GM21723 (cell line): ENCODE results near the gene NFASC.

Source experiments
- ATAC-seq: cut with Tn5 transposase; IDR thresholded peaks from one replicate; pipeline ENCODE4 v1.9.1; 2021; ENCODE audit warnings: mild to moderate bottlenecking, moderate library complexity; ENCODE audit not compliant: unreplicated experiment

NFASC gene

GRCh38 chr1:204870160-204870912, at the start of gene NFASC:
Gene NFASC, plus strand, starts transcription at chr1:204870862. Its CDS starts 73,454 bp downstream, at chr1:204944316.
- no peak for ATAC-seq

DNA sequence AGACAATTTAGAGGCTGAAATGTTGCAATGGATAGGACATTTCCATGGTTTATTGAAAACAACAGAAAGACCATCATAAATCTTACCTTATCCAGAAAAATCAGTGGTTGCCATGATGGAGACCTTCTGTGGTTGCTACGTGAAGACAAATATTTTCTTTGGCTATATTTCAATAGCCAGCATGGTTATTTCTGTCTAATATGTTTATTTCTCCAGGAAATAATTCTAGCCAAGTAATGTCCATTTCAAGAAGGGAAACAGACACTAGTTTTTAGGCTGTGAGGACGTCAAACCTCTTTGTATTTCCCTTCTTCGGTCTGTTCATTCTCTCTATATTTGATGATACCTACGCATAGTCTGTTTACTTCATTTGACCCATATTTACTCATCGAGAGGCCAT, 49.2 kb upstream of the NFASC start:
- no peak for ATAC-seq

DNA sequence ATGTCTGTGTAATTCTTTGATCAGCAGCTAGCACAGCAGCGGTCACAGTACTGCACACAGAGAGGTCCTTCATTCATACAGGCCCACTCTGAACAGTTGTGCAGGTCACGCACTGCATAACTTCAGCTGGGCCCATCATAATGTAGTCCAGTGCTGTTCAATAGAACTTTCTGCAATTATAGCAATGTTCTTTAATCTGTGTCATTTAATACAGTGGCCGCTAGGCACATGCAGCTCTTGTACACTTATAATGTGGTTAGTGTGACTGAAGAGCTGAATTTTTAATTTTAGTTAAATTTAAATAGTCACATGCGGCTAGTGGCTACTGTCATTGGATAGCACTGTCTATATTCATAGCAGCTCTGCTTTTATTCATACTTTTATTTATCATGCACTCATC, 48.7 kb upstream of the NFASC start:
- ATAC-seq, result no peak

DNA sequence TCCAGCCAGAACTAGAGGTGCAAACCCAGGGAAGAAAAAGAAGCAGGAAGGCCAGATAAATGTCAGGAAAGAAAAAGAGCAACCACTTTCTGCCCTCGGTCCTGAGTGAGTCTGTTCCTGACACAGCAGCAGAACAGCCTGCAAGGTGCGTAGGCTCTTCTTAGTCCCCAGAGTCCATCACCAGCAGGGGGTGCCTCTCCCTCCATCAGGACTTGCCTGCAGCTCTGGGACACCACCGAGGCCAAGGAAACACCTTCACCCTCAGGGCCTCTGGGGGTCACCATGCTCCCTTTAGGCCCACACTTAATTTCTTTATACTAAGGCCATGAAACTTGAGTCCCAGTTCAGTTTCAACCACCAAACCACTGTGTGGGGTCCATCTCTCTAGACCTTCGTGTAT, 43.7 kb upstream of the NFASC start:
- no peak for ATAC-seq

DNA sequence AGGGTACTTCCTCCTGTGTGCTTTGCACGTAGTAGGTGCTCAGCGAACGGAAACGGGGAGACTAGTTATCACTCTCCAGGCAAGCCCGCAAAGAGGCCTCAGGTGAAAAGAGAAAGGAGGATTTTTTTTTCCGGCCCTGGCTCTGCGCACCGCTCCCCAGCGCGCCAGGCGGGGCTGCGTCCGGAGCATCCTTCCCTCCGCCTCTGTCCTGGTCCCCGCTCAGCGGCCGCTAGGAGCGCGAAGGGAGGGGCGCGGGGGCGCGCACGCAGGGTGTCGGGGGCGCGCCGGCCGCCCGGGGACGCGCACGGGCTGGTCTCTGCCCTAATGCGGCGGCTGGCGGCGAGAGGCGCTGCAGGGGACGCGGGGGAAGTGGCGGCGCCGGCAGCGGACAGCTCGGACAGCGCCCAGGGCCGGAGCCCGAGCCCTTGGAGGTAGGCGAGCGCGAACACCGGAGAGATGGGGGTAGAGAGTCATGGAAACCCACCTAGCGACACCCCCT, 42.3 kb upstream of the NFASC start:
- no peak for ATAC-seq

GRCh38 chr1:204829133-204829825, 41.4 kb upstream of the NFASC start:
- no peak for ATAC-seq

DNA sequence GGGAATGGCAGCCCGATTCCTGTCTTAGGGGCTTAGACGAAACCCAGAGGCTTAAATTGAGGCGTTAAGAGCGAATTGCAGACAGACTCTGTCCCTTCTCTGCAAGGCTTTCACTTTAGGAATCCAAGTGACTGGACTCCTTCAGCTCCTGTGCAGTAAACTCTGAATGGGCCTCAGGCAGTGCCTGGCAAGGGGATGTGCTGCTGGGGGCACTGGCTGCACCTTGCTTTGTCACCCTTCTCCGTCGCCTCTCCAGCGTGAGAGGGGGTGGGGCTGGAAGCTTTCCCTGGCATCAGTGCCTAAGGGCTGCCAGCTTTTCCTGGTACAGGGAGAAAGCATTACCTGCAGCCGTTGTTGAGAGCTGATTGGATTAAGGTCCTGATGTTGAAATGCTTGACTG, 39.9 kb upstream of the NFASC start:
- no peak for ATAC-seq

GRCh38 chr1:204831186-204831585, 39.5 kb upstream of the NFASC start:
- ATAC-seq, result no peak

- no peak for ATAC-seq
Measured at GRCh38 chr1:204834336-204834735, 36.3 kb upstream of the NFASC start.

DNA sequence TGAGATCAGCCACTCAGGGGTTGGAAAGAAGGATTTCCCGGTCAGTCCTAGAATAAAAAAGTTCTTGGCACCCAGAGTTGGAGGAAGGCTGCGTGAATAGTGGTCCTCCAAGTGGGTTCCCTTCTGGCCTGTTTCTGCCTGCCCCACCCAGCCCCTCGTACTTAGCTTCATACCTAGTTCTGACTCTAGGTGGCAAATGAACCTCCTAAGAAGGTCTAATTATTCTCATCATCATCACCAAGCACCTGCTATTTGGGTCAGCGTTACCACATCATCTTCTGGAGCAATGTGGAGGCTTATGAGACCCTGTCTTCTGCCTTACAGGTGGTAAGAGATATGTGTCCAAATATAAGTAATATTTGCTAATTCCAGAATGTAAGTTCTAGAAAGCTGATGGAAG, 35.9 kb upstream of the NFASC start:
- no peak for ATAC-seq

DNA sequence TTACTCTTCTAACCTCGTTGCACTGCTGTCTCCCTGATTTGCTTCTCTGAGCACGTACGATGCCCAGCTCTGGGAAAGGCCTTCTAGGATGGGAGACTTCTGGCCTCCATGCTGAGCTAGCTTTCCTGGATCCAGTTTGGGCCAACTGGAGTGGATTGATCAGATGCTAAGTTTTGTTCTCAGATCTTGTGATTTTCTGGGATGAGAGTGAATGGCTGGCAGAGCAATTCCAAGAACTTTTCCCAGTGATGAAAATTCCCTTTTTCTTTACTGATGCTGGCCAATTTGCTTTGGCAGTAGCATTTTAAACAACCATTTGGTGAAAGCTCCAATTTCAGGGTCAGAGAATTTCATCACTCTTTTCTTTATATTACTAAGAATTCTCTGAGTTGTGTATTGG, 34.9 kb upstream of the NFASC start:
- no peak for ATAC-seq

GRCh38 chr1:204836856-204837255, 33.8 kb upstream of the NFASC start:
- ATAC-seq, result no peak

DNA sequence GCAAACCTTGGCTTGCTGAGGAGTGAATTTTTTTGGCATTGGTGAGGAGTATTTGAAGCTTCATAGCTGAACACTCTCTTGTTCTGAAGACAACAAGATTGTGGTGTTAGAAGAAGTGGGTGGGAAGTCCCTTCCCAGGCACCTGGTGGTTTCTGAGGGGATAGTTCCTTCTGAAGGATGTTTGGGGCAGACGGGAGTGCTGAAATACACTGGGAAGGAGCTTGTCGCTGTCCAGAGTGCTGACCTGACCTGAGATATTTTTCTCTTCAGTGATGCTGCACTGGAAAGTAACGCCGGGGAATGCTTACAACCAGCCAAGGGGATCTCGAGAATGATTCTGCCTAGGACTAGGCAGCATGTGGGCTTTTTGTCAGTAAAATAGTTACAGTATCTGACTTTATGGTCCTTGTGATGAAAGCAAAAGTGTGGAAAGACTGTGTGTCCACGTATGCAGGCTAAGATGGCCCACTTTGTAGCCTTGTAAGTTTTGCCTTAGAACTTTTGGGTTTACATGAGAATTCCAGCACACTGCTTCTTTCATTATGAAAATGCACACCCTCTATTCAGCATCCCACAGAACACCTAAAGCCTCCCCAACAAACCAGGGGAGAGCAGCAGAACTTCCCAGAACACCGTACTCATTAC, 33.1 kb upstream of the NFASC start:
- no peak for ATAC-seq

GRCh38 chr1:204841316-204841715, 29.3 kb upstream of the NFASC start:
- no peak for ATAC-seq

GRCh38 chr1:204841798-204842197, 28.9 kb upstream of the NFASC start:
- no peak for ATAC-seq

DNA sequence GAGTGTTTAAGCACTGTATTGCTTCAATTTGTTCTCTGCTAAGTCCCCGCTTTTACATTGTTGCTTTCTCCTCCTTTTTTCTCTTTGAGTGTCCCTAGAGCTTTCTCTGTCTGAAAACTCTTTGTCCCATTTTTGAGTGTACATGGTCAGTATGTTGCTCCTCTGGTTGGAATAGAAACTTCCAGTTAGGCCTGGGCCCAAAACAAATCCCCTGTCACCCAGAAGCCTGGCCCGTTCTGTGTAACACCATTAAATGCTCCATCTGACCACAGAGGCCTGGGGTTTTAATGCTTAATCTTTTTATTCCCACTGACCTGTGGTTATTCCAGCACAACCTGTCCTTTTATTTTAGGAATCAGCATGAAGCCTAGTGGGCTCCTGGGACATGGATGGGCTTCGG, 28.3 kb upstream of the NFASC start:
- no peak for ATAC-seq

DNA sequence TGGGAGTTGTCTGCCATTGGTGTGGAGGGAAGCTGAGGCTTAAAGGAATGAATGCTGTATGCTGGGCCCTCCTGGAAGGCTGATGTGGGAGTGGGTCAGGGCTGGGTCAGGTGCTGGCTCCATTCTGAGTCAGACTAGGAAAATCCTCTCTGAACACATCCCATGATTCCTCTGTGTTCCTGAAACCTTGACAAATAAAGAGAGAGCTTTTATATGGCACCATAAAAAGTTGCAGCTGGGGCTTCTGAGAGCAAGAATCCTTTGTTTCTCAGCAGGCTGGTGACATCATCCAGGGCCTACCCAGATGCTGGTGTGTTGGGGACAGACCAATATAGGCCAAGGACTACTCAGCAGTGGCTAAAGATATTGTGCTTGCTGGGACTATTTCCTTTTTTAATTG, 27.8 kb upstream of the NFASC start:
- ATAC-seq, result no peak

DNA sequence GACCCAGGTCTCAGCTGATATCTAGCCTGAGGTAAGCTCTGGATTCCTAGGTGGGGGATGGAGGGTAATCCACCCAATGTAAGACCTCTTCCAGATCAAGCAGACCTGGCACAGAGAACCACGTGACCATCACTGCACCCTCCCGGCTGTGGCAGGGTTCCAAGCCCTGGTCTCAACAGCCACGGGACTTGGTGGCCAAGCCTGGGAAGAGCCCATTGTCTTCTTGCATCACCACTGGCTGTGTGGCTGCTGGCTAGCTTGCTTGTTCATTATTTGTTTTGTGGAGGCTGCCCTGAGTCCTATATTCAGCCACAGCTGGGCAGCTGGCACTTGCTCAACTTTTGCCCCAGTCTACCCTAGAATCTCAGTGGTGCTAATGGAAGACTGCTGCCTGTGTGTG, 24.1 kb upstream of the NFASC start:
- no peak for ATAC-seq

- no peak for ATAC-seq
Measured at GRCh38 chr1:204848579-204848978, 22.1 kb upstream of the NFASC start.

DNA sequence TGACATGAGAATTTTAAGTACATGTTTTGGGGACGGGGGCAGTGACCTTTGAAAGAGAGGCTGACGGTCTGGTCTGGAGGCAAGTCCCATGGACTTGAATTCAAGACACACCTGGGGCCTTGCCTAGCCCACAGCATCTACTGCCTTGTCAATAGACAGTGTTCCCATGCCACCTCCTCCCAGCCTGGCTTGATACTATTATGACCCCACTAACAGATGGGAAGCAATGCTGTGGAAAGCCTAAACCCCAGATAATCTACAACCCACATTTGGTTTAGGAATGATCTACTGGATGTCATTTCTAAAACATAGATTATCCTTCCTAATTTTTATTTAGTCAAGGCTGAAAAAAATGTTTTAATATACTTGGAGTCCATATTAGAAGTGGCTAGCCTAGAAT, 17.8 kb upstream of the NFASC start:
- ATAC-seq, result no peak

DNA sequence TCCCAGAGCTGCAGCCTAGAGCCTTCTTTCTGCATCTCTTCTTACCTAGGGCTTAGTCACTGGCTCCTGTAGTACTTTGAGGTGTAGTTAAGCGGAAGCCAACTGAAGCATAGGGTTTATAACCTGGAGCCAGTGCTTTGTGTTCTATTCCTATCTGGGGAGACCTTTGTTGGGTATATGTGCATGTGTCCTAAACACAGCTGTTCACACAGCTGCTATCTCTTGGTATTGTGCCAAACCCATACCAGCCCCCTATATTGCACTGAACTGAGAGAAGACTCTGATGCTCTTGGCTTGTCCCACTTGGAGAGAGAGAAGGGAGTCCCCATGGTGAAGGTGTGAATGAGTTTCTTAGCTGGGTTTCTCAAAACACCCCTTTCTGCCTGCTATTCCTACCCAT, 17.2 kb upstream of the NFASC start:
- no peak for ATAC-seq

GRCh38 chr1:204854286-204854685, 16.4 kb upstream of the NFASC start:
- ATAC-seq, result no peak
